ENCODE data around the gene SH3BP5. TPM values are rescaled to one million over a fixed set of nuclear protein-coding genes. Genes with fewer than 3 reads are reported as not detected.

SH3BP5 gene
- total RNA-seq, 4 donors from 2014 or later: 99.0 to 113 (median 105) TPM

GRCh38 chr3:15272426-15273196 is 59.8 kb downstream of the SH3BP5 start:
- peak overlapping the region; percentile 12 to 91 (median 68) for H3K27ac ChIP-seq
- WGBS, 2 donors: 62 to 73% methylated on average over 7 of the region's 7 CpGs
- no peaks in the 10 kb centered on the region for H3K9me3 ChIP-seq
- H3K36me3 ChIP-seq: peaks cover 0 to 4% (median 0%) of the 10 kb centered on the region in 3 donors
- H3K27me3 ChIP-seq: no peaks in the 10 kb centered on the region
- peaks cover 0 to 66% (median 34%) of the 10 kb centered on the region in 4 donors for H3K4me1 ChIP-seq
- TF ChIP-seq CTCF (IDR thresholded peaks at IDR 0.05): no peak
- TF ChIP-seq POLR2A (IDR thresholded peaks at IDR 0.05): no peak
- TF ChIP-seq EP300 (IDR thresholded peaks at IDR 0.05): no peak
- no peak for DNase-seq (ENCODE audit: low spot score in 2 of 2)
- H3K4me3 ChIP-seq: no peak overlapping the region

- 50 to 56% methylated on average over 14 of the region's 14 CpGs for WGBS, 2 donors
- H3K27me3 ChIP-seq: no peaks in the 10 kb centered on the region
- H3K9me3 ChIP-seq: no peaks in the 10 kb centered on the region
- DNase-seq (ENCODE audit: low spot score in 2 of 2): no peak
- H3K36me3 ChIP-seq: peaks cover 0 to 4% (median 0%) of the 10 kb centered on the region in 3 donors
- peak overlapping the region; percentile 12 to 91 (median 68) for H3K27ac ChIP-seq
- H3K4me3 ChIP-seq: no peak overlapping the region
- TF ChIP-seq CTCF (IDR thresholded peaks at IDR 0.05) (no peak), POLR2A (IDR thresholded peaks at IDR 0.05) (no peak), EP300 (IDR thresholded peaks at IDR 0.05) (peak; percentile 49 to 70)
- peaks cover 0 to 69% (median 34%) of the 10 kb centered on the region in 4 donors for H3K4me1 ChIP-seq
Measured at GRCh38 chr3:15271785-15272381, 60.5 kb downstream of the SH3BP5 start.

- no peak for DNase-seq (ENCODE audit: low spot score in 2 of 2)
- WGBS, 2 donors: 92 to 94% methylated on average over 4 of the region's 4 CpGs
- TF ChIP-seq CTCF (IDR thresholded peaks at IDR 0.05): no peak
- TF ChIP-seq POLR2A (IDR thresholded peaks at IDR 0.05): no peak
- no peak for TF ChIP-seq EP300 (IDR thresholded peaks at IDR 0.05)
- no peaks in the 10 kb centered on the region for H3K9me3 ChIP-seq
- H3K27ac ChIP-seq: peak overlapping the region in 2 of 4 donors; percentile 91 to 94
- H3K4me3 ChIP-seq: no peak overlapping the region
- H3K27me3 ChIP-seq: no peaks in the 10 kb centered on the region
- H3K36me3 ChIP-seq: peaks cover 0 to 10% (median 0%) of the 10 kb centered on the region in 3 donors
- peaks cover 0 to 69% (median 31%) of the 10 kb centered on the region in 4 donors for H3K4me1 ChIP-seq
Measured at GRCh38 chr3:15271030-15271429, 61.4 kb downstream of the SH3BP5 start.

- no peak overlapping the region for H3K4me3 ChIP-seq
Measured at GRCh38 chr3:15269091-15269989, 63.0 kb downstream of the SH3BP5 start.

More at GRCh38 chr3:15269091-15269989, 63.0 kb downstream of the SH3BP5 start:
- TF ChIP-seq CTCF (IDR thresholded peaks at IDR 0.05) (peak in 2 of 5 experiments; percentile 20 to 25), POLR2A (IDR thresholded peaks at IDR 0.05) (peak; percentile 52 to 77), EP300 (IDR thresholded peaks at IDR 0.05) (peak; percentile 58 to 92)
- no peaks in the 10 kb centered on the region for H3K27me3 ChIP-seq
- WGBS, 2 donors: 62 to 64% methylated on average over 20 to 25 of the region's 29 CpGs
- no peaks in the 10 kb centered on the region for H3K9me3 ChIP-seq
- H3K36me3 ChIP-seq: peaks cover 0 to 10% (median 0%) of the 10 kb centered on the region in 3 donors
- peak; percentile 84 to 87 for DNase-seq (ENCODE audit: low spot score in 2 of 2)
- H3K27ac ChIP-seq: peak overlapping the region; percentile 74 to 94 (median 86)
- peaks cover 0 to 74% (median 37%) of the 10 kb centered on the region in 4 donors for H3K4me1 ChIP-seq

Data from tibial nerve (tissue), 4 donors.